GM23248 (cell line): ENCODE measurements around the gene TULP4.

Source experiments
- EZH2 ChIP-seq: fragments of 200-600 bp; sonication (generic); IDR thresholded peaks from 2 replicates; pipeline ENCODE4 v1.6.1; 2018; ENCODE audit warnings: antibody characterized with exemption, mild to moderate bottlenecking; ENCODE audit not compliant: insufficient read depth, poor library complexity, severe bottlenecking
- EZH2phosphoT487 ChIP-seq: fragments of 200-600 bp; sonication (generic); IDR thresholded peaks from 2 replicates; pipeline ENCODE4 v1.6.1; 2018; ENCODE audit warnings: antibody characterized with exemption, moderate library complexity, mild to moderate bottlenecking, low read depth; ENCODE audit not compliant: insufficient read depth

GRCh38 chr6:158464483-158464882 lies 152.2 kb downstream of the TULP4 start:
- TF ChIP-seq EZH2, result no peak
- TF ChIP-seq EZH2phosphoT487, result no peak
